GM18858 (cell line): ENCODE data around the gene HPF1.
"Not testable (repeated sequence)": the region's sequence is repeated elsewhere in the genome, so short reads cannot be mapped to it uniquely, and the experiment has no call there.

ENCODE experiments used
- ATAC-seq: cut with Tn5 transposase; IDR thresholded peaks from one replicate; pipeline ENCODE4 v1.9.1; 2021; ENCODE audit not compliant: unreplicated experiment

HPF1 gene

DNA sequence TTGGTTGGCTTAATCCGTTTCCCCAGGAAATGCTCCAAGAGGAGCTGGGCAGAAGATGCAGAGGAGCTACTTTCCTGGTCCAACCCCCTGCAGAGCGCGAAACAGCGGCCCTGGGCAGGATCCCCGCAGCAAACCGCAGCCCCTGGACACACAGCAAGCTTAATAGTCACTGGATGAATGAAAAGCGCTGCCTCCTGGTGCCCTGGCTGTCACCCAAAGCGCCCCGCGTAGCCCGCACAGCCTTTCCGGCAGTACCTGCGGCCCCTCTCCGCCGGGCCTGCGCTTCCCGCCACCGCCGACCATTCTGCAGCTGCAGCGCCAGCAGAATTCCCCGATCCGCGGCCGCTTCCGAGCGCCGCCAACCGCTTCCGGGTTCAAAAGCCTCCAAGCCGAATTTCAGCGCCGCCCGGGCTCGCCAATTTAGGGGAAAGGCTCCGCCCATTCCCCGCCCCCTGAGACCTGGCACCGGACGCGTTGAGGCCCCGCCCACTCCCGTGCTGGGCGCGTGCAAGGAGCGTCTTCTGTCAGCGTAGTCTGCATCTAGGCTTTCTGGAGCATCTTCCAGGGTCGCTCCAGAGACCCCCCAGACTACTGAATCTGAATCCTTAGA lies at the start of gene HPF1:
Gene HPF1, minus strand, starts transcription at position 370 of the 610 bp plus-strand sequence. Its CDS starts 67 bp downstream, at position 303.
- peak; percentile 89 for ATAC-seq

DNA sequence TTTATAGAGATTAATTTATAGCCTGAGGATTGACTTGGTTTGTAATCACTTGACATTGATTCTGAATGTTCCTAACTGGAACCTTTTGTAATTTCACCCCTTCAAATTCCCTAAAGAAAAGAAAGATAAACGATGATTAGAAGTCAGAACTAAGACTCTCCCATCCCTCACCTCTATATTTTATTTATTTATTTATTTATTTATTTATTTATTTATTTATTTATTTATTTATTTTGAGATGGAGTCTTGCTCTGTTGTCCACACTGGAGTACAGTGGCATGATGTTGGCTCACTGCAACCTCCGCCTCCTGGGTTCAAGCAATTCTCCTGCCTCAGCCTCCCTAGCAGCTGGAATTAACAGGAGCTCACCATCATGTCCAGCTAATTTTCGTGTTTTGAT lies 49.0 kb upstream of the HPF1 start:
- not testable (repeated sequence) for ATAC-seq

DNA sequence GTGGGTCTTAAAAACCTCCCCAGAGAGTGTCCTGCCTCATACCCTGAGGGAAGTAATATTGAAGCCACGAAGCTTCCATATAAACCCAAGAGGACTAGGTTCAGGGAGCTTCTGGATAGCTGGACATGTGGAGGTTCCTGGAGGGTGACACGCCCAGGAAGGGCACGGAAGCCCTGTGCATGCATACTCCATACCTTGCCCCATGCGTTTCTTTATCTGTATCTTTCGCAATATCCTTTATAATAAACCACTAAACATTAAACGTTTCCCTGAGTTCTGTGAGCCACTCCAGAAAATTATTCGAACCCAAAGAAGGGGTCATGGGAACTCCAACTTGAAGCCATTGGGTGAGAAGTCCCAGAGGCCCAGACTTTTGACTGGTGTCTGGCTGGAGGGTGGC lies 45.7 kb upstream of the HPF1 start:
- no peak for ATAC-seq

DNA sequence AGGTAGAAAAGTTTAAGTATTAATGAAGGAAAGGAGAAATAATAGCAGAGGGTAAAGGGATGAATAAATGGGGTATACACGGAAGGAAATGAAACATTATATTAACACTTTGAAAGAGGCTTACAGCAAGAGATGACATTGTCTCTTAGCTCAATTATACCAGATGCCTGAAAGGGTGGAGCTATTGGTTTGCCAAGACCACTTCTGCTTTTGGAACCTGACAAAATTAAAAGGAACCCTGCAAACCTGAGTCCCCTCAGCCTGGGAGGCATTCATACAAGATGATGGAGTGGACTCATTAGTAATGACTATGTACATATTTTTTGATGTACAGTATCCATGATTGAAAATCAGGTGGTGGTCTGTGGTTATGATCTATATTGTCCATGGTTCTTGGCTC lies 45.1 kb upstream of the HPF1 start:
- no peak for ATAC-seq

DNA sequence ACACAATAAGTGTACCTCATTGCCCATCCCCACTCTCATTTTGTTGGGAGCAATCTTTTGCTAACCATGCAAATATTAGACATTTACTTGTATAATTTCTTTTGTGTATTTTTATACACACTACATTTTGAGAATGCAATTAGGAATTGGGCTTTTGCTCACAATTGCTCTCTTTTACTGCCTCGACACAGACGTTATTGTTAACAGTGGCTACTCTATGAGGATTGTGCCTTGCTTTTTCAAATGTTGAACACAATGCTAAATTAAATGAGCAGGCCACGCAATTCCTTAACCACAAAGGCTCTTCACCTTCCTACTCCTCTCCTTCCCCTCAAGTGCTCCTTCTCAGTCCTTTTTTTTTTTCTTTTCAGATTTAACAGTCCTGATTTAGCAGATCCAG lies 42.8 kb upstream of the HPF1 start:
- ATAC-seq = no peak

DNA sequence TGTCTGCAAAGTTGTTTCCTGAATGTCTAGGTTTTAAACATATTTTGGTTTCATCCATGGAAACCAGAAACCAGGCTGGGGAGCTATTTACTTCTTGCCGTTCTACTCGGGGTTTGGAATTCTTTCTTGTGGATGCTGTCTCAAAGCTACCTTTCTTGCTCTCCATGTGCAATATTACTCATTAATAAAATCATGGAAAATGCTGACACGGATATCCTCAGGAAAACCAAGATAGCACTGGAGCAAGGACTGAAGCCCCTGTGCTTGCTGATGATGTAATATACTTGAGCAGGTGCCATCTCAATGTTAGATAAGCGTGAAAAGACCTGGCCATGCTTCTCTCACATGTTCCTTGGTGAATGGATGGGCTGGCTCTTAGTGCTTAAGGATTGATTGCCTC lies 41.5 kb upstream of the HPF1 start:
- no peak for ATAC-seq

DNA sequence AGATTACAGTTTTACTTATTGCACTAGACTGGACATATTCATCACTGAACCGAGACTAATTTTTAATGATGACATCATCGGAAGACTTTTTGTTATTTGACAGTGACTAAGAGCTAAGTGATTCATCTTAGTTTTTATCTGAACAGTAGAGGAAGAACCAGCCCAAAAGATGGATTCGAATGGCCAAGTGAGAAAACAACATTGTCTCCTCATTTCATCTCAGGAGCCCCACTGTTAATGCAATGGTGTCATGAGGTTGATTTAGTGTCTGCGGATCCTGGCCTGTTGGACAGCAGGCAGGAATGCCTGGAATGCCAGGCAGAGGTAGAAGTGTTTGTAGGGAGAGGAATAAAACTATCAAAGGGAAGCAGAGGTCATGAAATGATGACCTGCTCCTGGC lies 37.8 kb upstream of the HPF1 start:
- ATAC-seq = no peak

DNA sequence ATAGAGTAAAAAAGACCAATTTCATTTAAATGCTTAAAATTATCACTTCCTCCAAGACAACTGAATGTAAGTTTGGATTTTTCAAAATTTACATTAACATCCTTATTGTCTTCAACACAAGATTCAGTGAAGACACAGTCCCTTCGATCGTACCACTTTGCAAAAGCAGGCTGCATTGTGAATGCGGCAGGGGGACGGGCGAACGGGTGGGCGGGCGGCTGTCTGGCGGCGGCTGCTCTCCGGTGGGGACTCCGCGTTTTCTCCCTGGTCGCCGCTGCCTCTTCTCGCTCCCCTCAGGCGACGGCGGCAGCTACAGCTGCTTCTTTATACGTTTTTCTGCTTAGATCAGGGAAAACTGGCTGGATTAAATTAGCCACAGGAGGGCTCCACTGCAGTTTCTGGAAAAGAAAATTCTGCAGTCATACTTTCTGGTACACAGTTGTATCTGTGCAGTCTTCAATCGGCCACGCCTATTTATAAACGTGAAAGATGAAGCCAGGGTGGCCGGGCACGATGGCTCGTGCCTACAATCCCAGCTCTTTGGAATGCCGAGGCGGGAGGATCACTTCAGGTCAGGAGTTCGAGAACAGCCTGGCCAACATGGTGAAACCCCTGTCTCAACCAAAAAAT lies 33.9 kb upstream of the HPF1 start:
- ATAC-seq = no peak

DNA sequence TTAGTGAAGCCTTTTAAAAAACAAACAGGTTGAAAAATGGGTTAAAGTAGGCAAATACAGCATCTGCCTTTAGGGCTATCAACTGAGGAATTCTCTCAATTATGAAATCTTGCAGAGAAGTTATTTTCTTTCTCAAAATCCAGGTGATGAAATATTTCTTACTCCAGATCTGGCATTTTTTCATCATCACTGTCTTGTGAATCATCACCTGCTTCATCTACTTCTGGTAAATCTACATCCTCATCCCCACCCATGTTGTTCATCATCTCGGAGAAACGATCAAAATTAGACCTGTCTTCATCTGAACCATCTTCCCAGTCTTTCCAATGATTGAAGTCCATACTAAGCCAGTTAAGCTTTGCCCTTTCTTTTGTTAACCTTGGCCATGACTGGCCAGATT lies 33.3 kb upstream of the HPF1 start:
- no peak for ATAC-seq

DNA sequence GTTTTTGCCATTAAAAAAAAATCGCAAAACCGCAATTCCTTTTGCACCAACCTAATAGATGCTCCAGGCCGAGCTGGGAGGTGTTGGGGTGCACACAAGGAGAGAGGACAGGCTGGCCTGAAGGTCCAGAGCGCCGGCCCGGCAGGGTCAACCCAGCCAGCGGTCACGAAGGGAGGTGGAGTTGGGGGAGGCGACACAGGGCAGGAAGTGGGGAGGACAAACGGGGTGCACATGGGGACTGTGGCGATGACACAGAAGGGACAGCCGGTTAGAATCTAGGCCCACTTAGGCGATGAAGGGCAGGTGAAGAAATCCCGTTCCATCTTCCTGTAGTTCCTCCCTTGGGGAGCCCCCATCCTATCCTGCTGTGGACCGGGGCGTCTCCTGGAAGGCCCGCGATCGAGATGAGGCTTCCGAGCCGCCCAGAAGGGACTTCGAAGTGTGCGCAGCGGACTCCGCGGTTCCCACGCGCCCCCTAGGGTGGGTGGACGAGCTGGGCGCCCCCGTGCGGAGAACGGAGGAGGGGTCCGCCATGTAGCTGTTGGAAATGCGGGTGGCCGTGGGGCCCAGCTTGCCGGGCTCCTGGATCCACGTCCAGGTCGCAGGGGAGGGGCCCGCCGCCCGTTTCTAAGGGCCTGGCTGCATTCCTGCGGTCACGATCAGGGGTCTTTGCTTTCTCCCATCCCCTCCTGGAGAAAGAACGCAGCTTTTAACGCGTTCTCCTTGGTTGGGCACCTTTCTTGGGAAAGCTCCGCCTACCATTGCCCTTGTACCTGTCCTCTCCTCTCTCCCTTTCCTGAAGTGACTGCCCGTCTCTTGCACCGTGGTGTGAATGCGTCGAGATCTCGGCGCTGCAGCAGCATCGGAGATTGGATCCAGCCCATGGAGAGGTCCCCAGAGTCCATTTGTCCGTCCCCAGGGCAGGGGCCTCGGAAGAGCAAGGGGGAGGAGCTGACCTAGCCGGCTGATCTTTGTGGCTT lies 17.0 kb upstream of the HPF1 start:
- ATAC-seq = no peak

DNA sequence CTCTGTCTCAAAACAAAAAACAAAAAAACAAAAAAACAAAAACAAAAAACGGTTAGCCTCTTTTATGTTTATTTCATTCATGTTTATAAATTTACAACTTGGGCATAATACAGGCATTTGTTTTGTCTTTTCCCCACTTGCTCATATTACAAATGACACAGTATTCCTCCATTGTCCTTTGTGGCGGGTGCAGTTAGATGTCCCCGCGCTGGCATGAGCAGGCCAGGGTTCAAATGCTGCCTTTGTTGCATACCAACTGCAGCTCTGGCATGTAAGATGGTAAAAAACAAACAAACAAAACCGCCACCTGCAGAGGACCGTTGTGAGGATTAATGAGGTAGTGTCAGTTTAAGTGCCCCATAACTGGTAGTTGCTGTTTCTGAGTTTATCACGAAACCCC lies 16.1 kb upstream of the HPF1 start:
- no peak for ATAC-seq

DNA sequence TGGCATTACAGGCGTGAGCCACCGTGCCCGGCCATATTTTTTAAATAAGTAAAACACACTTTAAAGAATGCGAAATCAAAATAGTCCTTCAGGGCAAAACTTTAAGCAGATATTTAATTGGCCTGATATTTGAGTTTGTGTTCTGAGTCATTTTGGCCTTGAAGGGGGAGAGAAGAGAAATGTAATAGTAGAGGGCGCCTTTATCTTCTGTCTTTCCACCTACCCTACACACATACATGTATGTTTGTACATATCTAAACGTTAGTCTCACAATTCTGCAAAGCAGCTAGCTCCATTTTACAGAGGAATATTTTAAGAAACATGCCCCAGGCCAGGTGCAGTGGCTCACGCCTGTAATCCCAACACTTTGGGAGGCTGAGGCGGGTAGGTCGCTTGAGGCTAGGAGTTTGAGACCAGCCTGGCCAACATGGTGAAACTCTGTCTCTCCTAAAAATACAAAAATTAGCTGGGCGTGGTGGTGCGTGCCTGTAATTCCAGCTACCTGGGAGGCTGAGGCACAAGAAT lies 13.9 kb upstream of the HPF1 start:
- ATAC-seq = not testable (repeated sequence)

DNA sequence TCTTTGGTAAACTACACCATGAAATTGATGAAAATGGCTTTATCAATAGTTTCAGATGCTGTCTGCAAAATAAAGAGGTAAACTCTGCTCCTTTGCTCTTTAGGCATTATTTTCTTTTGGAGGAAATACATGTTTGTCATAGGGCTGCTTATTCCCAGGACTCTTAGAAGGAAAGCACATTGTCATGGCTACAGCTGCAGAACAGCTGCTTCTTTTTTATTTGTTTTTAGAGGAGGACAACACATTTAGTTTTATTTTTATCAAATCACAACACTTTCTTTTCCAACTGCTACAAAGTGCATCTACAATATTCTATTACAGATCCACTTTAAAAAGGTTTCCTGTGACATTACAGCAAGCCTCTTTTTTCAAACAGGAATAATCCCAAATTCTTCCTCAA lies 12.7 kb upstream of the HPF1 start:
- ATAC-seq = no peak

DNA sequence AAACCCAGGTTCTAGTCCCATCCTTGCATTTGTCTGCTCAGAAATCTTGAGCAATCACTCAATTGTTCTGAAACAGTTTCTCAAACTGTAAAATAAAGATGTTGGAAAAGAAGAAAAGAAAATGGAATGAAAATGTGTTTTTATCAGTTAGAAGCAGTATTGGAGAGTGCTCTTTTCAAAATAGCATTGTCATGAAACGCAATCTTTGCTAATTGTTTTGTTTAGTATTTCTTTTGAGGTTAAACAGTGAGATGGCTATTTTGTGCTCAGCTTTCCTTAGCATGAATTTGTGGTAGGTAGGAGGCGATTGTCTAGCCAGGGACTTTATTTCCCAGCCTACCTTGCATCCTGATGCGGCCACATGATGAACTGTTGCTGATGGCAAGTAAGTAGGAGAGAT lies 10.6 kb upstream of the HPF1 start:
- ATAC-seq = no peak

DNA sequence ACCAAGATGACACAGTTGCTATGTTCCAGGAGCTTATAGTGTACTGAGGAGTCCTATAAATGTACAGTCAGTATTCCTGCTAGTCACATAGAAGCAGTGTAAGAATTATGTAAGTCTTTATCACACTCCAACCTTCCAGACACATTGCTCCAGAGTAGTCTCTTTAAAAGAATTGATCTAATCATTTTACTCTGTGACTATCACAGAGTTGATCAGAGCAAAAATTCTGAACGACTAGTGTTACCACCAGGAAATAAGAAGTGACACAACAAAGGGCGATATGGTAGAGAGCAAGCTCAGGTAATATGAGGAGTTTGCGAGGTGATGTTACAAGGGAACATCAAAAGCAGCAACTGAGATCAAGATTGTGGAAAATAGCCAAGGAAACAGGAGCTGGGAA lies 9.0 kb upstream of the HPF1 start:
- no peak for ATAC-seq

DNA sequence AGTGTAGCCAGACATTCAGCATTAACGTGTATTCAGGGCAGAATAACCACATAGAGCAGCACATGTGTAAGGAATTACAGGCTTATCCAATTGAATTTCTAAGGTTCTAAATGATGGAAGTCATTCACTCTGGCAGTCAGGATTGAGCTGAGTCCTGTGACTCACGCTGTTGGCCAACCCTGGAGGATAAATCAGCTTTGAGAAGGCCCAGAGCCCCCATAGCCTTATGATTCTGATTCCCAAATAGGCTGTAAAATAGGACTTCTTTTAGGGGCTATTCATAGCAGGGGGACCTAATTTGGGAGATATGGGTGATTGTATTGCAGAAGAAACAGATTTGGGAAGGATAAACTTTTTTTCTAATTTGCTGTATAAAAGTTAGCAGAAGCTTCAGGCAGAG lies 8.1 kb upstream of the HPF1 start:
- ATAC-seq = no peak

DNA sequence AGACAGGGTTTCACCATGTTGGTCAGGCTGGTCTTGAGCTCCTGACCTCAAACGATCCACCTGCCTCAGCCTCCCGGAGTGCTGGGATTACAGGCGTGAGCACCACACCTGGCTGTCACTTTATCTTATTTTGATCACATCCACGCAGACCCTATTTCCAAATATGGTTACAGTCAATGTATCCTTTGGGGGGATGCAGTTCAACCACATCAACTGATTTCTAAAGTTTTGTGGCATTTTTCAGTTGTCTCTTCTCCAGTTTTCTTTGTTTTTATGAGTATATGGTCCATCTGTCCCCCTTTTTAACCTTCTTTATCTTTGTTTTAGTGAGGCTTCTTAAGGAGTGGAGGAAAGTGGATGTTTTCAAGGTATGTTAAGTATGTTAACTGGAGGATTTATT lies 4.1 kb upstream of the HPF1 start:
- ATAC-seq = no peak

DNA sequence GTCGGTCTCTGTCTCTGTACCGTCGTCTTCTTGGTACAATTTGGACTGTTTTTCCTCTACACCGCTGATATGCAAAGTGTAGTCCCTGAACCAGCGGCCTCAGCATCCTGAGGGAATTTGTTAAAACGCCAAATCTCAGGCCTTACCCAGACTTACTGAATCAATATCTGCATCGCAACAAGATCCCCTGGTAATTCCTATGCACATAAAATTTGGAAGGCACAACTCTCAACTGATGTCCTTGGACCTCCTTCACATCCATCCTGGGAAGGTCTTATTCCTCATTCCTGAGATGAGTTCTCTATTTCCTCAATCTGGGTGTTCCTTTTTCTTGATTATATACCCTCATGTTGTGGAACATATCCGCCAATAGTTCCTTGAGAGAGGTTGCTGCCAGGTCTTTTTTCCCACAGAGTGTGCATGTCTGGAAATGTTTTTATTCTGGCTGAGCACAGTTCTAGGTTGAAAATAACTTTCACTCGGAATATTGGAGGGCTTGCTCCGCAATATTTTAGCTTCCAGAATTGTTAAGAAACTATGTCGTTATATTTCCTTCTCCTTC lies 738 bp upstream of the HPF1 start:
- no peak for ATAC-seq

DNA sequence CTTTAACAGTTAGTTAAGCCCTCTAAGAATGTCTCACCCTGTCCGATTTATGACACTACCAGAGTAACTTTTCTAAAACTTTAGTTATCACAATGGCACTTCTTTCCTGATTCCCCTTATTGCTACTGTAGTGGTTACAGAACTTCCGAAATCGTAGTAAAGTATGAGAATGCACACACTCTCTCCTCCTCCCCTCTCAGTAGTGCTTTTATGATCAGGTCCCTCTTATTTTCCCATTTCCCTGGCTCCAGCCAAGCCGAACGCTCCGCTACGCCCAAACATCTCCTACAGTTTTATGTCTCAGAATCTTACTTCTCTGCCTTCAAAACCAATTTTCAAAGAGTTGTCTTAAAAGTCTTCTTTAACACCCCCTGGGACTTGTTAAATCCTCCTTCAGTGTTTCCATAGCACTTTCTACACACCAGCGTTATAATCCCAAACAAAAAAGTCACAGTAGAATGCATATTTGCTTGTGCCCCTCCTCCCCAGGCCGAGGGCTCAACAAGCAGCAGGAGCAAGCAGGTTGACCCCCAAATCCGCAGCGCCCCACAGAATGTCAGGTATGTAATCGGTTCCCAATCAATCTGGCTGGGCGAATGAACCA lies 671 bp downstream of the HPF1 start:
- ATAC-seq = peak; percentile 1

DNA sequence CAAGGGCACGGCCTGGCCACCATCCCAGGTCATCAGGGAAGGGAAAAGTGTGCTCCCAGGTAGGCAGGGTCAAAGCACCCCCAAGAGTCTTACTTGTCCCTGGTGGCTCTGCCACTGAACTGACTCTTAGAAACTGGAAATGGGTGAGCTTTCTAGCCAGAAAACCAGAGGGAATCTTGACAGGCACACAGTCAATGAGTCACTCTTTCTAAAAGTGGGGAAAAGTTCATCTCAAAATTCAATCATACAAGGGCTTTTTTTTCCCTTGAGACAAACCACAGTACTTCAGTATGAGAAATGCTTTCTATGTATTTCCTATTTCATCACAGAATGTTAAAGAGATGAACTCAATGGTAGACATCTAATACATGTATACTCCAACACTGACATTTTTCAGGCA lies 12.5 kb downstream of the HPF1 start:
- no peak for ATAC-seq

DNA sequence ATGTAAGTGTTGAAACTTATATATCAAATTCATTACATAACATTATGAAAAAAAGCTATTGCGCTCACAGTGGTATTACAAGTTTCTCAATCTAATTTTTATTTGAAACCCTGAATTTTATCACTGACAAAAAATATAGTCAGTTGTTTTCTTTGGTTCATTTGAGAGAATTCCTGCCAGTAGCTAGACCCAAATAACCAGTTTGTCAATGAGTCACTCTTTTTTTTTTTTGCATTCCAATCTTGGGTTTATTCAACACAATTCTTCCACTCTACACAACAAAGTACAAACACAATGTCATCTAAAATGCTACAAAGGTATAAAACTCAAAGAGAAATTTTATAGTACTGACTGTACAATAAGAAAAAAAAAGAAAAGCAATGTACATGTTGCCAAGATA lies 13.1 kb downstream of the HPF1 start:
- no peak for ATAC-seq
